NCI-H446 treated with DMSO at 0.1 percent for 48 hours (cell line): ENCODE data around the gene DYNLT2B.
"Not testable (repeated sequence)": the region's sequence is repeated elsewhere in the genome, so short reads cannot be mapped to it uniquely, and the experiment has no call there.

Experiments
- DNase-seq: peaks from one replicate; lab custom pipeline; 2025; lab: John Stamatoyannopoulos, UW

The DYNLT2B gene

GRCh38 chr3:196317687-196318467 is at the start of gene DYNLT2B:
Gene DYNLT2B (minus strand): TSS chr3:196318240. CDS start chr3:196318152, 88 bp downstream.
- DNase-seq = peak; percentile 87

GRCh38 chr3:196365736-196366135 is 47.7 kb upstream of the DYNLT2B start:
- no peak for DNase-seq

GRCh38 chr3:196360586-196360985 is 42.5 kb upstream of the DYNLT2B start:
- DNase-seq = no peak

- DNase-seq = not testable (repeated sequence)
Observed at GRCh38 chr3:196358540-196358939, 40.5 kb upstream of the DYNLT2B start.

- DNase-seq = no peak
Observed at GRCh38 chr3:196357905-196358304, 39.9 kb upstream of the DYNLT2B start.

GRCh38 chr3:196356556-196356955 is 38.5 kb upstream of the DYNLT2B start:
- no peak for DNase-seq

- DNase-seq = no peak
Observed at GRCh38 chr3:196355668-196356067, 37.6 kb upstream of the DYNLT2B start.

- no peak for DNase-seq
Observed at GRCh38 chr3:196354132-196354531, 36.1 kb upstream of the DYNLT2B start.

- no peak for DNase-seq
Observed at GRCh38 chr3:196351541-196351940, 33.5 kb upstream of the DYNLT2B start.

GRCh38 chr3:196350067-196350466 is 32.0 kb upstream of the DYNLT2B start:
- no peak for DNase-seq

- no peak for DNase-seq
Observed at GRCh38 chr3:196348698-196349097, 30.7 kb upstream of the DYNLT2B start.

GRCh38 chr3:196344663-196345062 is 26.6 kb upstream of the DYNLT2B start:
- DNase-seq = no peak

- not testable (repeated sequence) for DNase-seq
Observed at GRCh38 chr3:196343917-196344316, 25.9 kb upstream of the DYNLT2B start.

GRCh38 chr3:196341137-196341536 is 23.1 kb upstream of the DYNLT2B start:
- DNase-seq = no peak

- DNase-seq = no peak
Observed at GRCh38 chr3:196340466-196340865, 22.4 kb upstream of the DYNLT2B start.

GRCh38 chr3:196339493-196340254 is 21.6 kb upstream of the DYNLT2B start:
- DNase-seq = no peak

GRCh38 chr3:196339044-196339443 is 21.0 kb upstream of the DYNLT2B start:
- no peak for DNase-seq

GRCh38 chr3:196336319-196337145 is 18.5 kb upstream of the DYNLT2B start:
- peak; percentile 18 for DNase-seq

GRCh38 chr3:196335503-196335948 is 17.5 kb upstream of the DYNLT2B start:
- DNase-seq = no peak

- DNase-seq = no peak
Observed at GRCh38 chr3:196334982-196335381, 16.9 kb upstream of the DYNLT2B start.

GRCh38 chr3:196332168-196332567 is 14.1 kb upstream of the DYNLT2B start:
- DNase-seq = no peak

GRCh38 chr3:196327405-196327804 is 9.4 kb upstream of the DYNLT2B start:
- no peak for DNase-seq
